ENCODE results near the gene EIF4EBP2.

The EIF4EBP2 gene

DNA sequence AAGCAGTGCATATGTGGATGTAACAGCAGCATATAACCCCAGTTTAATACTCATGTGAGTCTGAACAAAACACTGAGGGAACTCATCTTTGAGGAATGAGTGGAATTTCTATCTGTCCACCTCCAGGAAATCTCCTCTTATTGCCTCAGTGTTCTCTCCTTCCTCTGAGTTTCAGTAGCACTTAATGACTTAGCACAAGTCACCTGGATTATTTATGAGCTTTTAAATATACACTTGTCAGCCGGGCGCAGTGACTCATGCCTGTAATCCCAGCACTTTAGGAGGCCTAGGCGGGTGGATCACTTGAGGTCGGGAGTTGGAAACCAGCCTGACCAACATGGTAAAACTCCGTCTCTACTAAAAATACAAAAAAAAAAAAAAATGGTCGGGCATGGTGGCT lies 25.8 kb upstream of the EIF4EBP2 start:
- DNase-seq (ENCODE audit: low spot score): peak; percentile 98

DNA sequence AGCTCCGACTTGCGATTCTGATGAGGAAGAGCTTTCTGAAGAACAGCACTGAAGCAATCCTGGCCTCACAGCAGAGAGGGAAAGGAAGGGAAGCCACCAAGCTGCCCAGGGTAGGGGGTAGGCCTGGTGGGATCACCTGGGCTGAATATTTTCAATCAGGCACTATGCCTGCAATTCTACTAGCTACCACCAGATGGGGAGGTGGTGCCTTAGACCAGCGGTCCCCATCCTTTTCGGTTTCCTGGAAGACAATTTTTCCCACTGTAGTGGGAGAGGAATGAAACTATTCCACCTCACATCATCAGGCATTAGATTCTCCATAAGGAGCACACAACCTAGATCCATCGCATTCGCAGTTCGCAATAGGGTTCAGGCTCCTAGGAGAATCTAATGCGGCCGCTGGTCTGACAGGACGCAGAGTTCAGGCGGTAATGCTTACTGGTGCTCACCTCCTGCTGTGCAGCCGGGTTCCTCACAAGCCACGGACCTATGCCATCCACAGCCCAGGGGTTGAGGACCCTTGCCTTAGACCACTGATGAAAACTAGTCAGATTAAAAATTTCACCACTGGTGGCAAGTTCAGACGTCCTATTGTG lies 24.3 kb upstream of the EIF4EBP2 start:
- DNase-seq (ENCODE audit: low spot score): no peak

DNA sequence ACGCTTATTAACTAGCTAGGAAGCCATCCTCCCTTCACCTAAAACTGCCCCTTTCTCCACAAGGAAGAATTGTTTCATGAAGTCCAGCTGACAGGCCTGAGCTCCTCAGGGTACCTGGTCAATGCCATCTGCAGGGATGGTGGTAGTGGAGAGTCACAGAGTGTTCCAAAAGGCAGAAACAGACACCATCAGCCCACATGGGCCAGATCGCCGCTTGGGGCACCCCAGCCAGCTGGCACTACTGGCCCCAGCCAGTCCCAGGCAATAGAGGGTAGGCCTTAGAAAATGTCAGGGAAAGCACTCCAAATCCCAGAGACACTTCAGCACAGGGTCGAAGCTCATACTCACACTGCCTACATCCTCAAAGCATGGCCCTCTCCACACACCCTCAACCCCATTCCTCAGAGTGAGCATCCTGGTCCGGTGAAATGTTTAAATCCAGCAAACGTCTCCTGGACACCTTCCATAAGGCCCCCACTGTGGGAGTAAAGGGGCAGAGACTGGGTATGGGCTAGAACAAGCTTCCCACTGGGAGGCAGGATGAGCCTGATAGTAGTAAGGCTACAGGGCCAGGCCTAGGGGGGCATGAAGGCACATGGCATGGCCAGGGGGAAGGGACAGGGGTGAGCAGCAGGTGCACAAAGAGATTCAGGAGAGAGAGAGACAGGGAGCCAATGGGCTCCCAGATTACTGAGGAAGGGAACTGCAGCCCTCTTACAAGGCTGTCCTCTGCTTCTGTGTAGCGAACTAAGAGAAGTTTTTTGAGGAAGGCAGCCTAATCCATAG lies 23.4 kb upstream of the EIF4EBP2 start:
- no peak for DNase-seq (ENCODE audit: low spot score)

DNA sequence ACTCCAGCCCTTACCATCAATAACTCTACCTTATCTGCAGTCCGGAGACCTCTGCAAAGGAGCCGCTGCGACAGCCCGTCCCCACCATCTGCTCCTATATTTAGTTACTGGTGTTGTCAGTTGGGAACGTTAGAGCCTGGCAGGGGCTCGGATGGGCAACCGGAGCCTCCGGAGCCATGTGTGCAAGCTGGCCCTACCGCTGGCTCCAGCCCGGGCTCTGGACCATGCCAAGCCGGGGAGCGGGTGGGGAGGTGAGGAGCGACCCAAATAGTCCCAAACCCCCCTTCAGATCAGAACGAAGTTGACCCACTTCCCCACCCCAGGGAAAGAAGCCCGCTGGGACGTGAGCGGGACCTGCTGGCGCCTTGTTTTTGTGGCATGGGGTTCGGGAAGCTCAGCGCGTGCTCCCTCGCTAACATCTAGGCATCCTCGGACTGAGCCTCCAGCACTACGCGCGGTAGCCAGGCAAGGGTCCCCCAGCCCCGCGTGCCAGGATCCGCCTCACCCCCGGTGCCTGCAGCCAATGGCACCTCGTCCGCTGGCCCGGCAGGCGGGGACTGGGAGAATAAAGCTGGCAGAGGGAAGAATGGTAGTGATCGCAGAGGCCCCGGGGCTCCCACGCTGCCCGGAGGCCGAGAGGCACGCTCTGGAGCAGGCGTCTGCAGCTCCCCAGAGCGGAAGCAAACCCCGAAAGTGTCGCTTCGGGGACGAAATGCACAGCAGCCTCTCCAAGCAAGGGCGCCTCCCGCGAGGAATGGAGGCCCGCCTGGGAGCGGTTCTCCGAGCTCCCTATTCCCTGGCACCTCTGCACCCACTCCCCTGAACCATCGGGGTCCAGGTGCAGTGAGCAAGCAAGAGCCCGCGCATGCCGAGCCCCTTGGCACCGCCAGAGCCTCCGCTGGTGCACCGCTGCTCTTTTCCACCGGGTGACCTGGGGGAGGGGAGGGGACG lies 22.2 kb upstream of the EIF4EBP2 start:
- DNase-seq (ENCODE audit: low spot score): peak; percentile 56

DNA sequence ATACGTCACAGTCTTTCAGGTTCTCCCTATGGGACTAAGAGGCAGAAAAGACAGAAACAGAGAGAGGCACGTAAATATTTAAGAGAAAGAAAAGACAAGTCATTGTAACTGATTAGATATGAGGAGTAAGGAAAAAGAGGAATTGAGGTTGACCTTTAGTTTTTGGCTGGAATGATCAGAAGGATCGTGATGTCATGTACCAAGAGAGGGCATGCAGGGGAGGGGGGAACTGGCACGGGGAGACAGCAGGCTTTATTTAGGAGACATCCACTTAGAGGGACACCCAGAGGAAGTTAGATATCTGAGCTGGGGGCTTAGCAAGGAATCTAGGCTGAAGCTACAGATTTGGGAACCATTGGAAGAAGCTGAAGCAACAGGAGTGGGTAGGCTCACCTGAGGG lies 12.3 kb upstream of the EIF4EBP2 start:
- DNase-seq (ENCODE audit: low spot score): no peak

DNA sequence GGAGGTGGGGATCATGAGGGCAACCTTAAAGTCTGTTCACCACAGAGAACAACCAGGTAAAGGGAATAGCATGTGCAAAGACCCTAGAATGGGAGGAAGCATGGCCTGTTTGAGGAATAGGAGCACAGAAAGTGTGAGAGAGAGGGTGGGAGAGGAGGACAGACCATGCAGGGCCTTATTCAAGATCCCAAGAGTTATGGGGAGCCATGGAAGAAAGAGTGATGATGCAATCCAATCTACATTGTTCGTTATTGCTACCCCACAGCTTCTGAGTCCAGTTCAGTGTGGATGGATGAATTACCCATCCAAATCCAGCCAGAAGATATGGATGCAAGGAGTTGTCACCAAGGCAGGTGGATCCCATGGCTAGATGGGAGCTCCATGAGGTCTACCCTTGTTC lies 7.8 kb upstream of the EIF4EBP2 start:
- no peak for DNase-seq (ENCODE audit: low spot score)

DNA sequence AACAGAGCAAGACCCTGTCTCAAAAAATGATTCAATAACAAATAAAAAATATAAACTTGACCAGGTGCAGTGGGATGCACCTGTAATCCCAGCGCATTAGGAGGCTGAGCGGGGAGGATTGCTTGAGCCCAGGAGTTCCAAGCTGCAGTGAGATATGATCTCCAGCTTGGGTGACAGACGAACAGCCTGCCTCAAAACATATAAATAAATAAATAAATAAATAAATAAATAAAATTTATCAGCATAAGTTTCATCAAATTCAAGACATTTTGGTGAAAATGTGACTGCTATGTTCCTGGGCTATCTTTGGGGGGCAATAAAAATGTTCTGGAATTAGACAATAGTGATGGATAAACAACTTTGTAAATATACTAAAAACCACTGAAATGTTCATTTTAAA lies 4.8 kb upstream of the EIF4EBP2 start:
- no peak for DNase-seq (ENCODE audit: low spot score)

DNA sequence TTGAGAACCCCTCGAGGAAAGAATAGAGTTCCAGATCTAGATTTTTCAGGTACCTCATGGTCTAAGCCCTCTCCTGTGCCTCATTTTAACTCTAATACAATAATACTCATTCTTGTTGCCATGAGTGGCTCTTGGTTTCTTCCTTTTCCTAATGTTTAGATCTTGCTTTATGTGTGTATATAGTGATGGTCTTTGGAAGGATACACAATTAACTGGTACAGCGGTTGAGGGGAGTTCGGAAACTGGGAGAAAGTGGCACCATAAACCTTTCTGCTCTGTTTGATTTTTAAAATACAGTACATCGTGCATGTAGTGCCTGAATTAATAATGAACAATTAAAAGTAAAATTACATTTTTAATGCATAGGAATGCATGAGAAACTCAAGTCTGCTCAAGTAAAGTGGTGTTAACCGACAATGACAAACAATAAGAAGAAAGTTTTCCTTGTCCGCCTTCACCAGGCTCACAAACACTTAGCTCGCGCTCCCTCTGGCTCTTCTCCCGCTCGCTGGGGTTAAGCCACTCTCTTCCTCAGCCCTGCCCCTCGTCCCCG lies 386 bp upstream of the EIF4EBP2 start:
- no peak for DNase-seq (ENCODE audit: low spot score)

DNA sequence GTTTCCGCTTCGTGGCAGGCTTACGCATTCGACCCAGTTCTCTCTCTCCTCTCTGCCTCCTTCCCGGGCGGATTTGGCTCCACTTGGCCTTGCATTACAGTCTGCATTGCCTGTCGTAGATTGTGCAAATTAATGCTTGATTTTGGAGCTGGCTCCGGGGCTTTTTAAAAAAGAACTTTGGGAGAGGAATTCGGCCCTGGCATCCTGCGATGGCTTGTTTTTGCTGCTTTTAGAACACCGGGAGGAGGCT lies 767 bp downstream of the EIF4EBP2 start:
- DNase-seq (ENCODE audit: low spot score): peak; percentile 44

DNA sequence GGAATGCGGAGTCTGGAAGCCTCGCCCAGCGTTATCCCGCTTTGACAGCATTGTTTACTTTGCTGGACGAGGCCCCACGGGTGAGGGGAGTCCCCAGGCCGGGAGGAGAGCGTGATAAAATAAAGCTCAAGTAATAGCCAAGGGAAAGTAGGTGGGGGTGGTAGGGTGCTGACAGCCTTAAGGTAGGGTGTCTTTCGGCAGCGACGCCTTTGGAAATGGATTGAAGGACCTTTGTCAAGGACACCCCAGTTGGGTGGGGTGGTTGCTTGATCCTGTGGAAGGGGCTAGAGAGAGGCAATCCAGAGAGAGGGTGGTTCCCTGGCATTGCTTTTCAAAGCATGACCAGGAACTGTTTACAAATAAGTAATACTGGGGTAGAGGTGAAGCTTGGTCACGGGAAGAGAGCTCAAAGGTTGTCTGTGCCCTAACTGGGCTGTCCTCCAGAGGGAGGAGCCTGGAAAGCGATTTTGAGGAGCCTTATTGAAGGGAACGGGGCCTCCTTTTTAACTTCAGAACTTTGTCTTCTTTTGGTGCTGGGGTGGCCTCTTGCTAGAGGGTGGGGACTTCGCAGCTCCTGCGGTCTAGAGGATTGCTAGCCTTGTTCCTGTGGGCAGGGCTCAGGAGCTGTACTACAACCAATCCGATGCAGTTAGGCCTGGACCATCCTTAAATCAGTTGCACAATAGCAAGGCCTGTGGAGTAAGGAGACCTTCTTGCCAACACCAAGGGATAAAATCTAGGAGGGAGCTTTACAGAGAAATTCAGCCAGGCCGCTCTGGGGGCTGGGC lies 1.3 kb downstream of the EIF4EBP2 start:
- peak; percentile 71 for DNase-seq (ENCODE audit: low spot score)

DNA sequence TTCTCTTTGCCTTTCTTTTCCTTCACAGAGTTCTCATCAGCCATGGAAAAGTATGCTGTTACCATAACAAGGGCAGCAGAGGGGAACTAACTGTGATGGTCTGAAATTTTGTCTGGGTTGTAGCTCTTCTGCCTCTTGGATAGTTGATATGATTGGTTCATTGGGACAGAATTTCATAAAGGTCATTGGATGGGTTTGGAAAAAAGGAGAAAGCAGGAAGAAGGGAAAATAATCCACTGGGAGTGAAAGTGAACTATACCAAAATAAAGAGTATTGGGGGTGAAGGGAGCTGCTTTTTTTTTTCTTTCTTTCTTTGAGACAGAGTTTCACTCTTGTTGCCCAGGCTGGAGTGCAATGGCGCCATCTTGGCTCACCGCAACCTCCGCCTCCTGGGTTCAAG lies 5.8 kb downstream of the EIF4EBP2 start:
- no peak for DNase-seq (ENCODE audit: low spot score)

DNA sequence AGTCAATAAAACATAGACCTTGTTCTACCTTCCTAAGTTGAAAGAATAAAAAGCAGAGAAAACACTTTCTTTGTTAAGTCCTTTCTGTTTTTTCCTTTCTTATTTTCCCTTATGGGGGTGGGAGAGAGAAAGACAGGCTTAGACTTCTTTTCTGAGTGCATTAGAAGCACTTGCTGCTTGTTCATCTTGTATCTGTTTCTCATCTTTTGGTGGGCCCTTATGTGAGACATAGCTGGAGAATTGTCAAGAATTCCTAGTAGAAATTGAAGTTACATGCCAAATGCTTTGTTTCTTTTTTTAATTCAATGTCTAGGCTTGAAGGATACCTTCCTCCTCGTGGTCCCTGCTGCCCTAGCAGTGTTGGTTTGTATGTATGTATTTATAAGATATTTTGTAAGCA lies 6.7 kb downstream of the EIF4EBP2 start:
- no peak for DNase-seq (ENCODE audit: low spot score)

DNA sequence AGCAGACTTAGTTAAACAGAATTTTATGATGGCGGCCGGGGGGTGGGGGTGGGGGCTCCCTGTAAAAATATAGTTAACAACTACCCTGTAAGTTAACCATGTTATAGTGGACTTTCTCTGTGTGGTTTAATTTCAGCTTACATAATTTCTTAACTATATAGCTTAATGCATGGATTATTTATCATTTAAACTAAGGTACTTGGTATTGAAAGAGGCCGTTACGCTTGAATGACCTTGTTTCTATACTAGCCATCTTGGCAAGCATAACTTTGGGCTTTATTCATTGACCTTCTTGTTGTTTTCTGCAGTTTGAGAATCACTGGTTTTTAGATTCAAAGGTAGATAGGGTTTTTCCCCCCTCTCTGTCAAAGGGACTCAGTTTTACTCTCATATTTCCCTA lies 8.4 kb downstream of the EIF4EBP2 start:
- DNase-seq (ENCODE audit: low spot score): no peak

DNA sequence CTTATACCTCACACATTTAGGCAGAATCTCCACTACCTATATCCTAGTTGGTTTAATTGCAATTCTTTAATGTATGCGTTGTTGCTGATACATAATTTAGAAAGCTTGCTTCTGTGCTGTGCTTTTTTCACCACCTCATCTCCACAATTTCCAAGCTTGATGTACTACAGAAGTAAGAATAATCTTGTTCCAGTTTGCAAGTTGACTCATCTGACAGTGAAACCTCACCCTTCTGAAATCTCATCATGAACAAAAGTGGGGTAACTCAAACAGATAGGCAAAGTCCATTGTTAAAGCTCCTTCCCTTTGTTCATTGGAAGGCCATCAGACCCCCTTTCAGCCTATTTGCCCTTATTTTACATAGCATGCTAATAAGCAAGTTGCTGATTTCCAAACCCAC lies 13.6 kb downstream of the EIF4EBP2 start:
- DNase-seq (ENCODE audit: low spot score): no peak

DNA sequence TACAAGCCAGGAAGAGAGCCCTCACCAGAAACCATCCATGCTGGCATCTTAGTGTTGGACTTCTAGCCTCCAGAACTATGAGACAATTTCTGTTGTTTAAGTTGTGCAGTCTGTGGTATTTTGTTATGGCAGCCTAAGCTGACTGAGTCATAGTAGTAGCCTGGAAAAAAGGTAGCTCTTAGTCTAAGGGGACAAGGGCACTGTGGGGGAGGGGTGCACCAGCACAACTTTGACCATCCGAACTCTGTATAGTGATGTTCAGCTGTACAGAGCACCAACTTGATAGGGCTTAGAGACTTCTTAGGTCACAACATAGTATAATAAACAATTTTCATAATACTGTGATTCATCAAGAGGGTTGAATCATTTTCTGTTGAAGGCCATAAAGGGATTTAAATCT lies 14.3 kb downstream of the EIF4EBP2 start:
- DNase-seq (ENCODE audit: low spot score): peak; percentile 47

DNA sequence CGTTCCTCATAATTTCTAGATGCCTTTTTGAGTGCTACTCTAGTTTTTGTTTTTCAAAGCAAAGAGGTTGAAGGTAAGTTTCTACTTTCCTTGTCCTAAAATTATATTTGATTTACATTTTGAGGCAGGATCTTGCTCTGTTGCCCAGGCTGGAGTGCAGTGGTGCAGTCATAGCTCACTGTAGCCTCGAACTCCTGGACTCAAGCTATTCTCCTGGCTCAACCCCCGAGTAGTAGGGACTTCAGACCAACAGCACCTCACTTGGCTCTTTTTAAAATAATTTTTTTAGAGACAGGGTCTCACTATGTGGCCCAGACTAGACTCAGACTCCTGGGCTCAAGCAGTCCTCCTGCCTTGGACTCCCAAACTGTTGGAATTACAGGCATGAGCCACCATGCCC lies 14.8 kb downstream of the EIF4EBP2 start:
- DNase-seq (ENCODE audit: low spot score): no peak

DNA sequence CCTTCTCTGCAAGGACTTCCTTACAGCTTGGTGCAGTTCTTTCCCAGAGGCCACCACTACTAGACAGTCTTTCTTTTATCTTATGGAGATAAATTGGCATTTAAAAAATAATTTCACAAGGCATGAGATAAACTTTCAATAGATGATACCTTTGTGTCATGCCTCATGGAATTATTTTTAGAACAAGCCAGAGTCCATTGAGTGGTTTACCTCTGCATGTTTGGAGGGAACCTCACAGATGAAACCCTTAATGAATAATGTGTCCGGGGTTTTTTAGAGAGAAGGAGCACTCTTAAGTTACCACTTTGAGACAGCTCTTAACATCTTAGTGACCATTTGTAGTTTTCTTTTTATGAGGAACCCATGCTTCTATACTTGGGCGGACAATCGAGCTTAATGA lies 20.4 kb downstream of the EIF4EBP2 start:
- DNase-seq (ENCODE audit: low spot score): no peak

DNA sequence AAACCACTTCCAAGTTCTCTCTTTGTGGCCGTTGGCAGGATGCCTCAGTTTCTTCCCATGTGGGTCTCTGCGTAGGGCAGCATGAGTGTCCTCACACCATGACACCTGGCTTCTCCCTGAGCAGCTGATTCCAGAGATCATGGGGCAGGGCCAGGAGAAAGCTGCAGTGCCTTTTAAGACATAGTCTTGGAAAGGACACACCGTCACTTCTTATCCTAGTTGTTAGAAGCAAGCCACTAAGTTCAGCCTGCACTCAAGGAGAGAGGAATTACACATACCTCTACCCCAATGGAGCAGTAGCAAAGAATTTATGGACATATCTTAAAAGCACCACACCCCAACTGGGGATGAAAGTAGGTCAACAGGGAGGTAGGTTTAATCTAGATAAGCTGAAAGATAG lies 21.2 kb downstream of the EIF4EBP2 start:
- DNase-seq (ENCODE audit: low spot score): no peak

DNA sequence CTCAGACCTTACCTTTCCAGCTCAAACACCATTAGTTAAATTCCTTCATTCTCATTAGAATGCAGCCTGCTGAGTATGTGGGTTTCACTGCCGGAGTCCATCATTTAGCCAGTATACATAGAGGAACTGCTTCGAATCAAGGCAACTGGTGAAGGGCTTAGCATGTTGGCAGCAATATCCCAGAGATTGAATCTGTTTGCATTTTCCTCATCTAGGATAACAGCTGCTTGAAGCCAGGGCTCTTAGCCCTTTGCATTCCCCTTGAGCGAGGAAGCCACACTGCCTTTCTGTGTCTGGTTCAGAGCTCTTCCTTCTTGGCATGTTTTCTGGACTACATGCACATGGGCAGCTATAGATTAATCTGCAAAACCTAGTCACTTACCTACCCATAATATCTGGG lies 22.9 kb downstream of the EIF4EBP2 start:
- DNase-seq (ENCODE audit: low spot score): no peak

DNA sequence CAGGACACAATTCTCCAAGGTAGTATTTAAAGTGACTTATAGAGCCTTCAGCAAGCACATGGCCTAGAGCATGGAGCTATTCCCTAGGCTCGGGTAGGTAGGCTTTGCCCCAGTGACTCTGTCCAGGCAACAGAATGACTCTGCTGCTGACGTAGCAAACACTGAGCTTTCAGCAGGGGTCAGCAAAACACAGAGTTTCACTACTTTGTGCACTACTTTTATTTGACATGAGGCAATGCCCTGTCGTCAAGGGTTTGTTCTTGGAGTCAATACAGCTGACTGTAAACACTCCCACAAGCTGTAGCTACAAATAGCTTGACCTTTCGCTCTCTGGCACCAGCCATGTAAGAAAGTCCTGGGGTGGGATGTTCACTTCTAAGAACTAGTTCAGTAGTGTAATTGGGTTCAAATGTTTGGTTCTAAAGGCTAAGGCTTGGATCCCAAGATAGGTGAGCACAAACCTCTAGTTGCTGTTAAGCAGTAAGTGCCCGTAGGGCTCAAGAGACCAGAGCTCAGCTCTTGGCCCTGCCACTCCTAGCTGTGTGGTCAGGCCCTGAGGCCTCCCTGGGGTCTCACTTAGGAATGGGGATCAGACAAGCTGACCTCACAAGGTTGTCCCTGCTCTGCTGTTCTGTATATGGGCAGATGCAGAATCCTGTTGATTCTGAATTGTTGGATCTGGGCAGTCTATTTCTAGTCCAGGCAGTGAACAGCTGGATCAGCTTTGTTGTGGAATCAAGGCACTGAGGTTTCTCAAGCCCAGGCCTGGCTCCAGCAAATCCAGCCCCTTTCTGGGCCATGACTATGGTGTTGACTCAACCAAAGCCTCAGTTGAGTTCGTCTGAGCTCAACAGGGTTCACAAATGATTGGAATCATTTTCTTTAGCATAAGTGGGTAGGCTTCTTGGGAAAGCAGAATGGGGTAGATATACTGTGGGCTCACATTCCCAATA lies 26.8 kb downstream of the EIF4EBP2 start:
- no peak for DNase-seq (ENCODE audit: low spot score)

DNA sequence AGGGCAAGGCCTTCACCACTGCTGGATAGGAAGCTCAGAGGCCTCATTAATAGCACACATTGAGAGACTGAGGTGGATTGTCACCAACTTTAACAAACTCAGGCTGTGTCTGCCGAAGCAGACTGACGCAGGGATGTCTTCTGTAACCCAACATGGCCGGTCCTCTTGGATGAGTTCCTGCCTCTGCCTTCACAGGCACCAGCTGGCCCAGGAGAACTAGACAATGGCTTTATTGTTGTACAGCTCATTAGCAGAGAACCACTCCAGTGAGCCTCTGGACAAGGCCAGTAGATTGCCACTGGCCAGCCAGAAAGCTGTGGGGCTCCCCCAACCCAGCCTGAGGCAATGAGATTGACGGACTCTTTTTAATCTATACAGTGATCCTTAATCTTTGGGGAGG lies 28.2 kb downstream of the EIF4EBP2 start:
- DNase-seq (ENCODE audit: low spot score): no peak
